ENCODE results near the gene PNRC2.

DNA sequence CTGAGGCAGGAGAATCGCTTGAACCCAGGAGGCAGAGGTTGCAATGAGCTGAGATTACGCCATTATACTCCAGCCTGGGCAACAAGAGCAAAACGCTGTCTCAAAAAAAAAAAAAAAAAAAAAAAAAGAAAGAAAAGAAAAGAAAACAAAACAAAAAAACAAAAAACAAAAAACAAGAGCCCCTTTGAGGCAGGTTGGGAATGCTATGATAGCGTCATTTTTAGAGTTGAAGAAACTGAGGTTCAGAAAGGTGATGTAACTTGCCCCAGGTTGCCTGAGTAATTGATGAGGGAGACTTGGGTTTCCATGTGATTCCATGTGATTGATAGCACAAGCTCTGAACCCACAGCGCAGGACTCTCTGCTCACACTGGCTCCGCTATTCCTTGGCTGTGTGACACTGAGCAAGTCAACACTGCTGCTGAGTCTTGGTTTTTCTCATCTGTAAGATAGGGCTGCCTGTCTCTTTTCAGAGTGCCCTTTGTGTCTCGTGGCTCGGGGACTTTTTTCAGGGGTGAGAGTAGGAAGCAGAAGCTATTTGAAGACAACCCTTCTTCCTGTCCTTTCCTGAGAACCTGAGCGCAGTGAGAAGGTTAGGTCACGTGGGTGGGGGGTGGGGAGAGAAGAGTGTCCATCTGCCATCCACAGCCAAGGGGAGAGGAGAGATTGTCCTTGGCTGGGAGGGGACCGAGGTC lies 48.9 kb upstream of the PNRC2 start:
- TF ChIP-seq CTCF (IDR thresholded peaks at IDR 0.05; ENCODE audit: extremely low read depth in 1 of 2, insufficient read depth in 1 of 2, low read depth in 1 of 2, low read length in 2 of 2) (no peak), GATA2 (IDR thresholded peaks at IDR 0.05; ENCODE audit: insufficient read depth, insufficient read length, low read depth, low read length) (no peak), POLR2AphosphoS5 (IDR thresholded peaks at IDR 0.05; ENCODE audit: insufficient read depth, low read depth, low read length) (no peak), POLR2A (IDR thresholded peaks at IDR 0.05; ENCODE audit: low read depth, low read length) (no peak), MYC (IDR thresholded peaks at IDR 0.05; ENCODE audit: low read depth, low read length) (no peak), EZH2 (IDR thresholded peaks at IDR 0.05; ENCODE audit: borderline replicate concordance, low read depth, low read length, severe bottlenecking) (no peak), FOS (IDR thresholded peaks at IDR 0.05; ENCODE audit: borderline replicate concordance, insufficient read depth, low read length) (no peak)
- TF ChIP-seq, protein P1, sequence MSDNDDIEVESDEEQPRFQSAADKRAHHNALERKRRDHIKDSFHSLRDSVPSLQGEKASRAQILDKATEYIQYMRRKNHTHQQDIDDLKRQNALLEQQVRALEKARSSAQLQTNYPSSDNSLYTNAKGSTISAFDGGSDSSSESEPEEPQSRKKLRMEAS (IDR thresholded peaks at IDR 0.05; ENCODE audit: insufficient read depth, insufficient read length): no peak

Data from endothelial cell of umbilical vein (primary cell).